NAMALWA (cell line): ENCODE data around the gene NTM.

Experiments used
- DNase-seq: peaks from one replicate; pipeline ENCODE4 v3.0.0-alpha.2; 2015; ENCODE audit warnings: low spot score

Gene NTM

DNA sequence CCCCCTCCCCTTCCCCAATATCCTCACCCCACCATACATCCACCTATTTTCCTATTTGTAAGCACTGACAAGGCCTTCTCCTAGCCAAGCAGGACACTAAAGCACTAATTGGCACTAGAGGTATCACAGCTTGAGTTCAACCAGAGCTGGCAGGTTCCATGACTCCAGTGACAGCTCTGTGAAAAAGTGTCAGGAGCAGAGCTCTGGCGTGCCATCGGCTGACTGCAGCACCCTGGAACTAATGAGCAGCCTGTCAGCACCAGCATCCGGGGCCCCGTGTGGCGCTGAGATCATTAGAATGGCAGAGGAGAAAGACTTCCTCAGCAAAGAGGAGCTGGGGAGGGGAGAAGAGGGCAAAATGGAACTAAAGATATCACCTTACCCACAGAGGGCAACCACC lies 847.4 kb downstream of the NTM start:
- no peak for DNase-seq

DNA sequence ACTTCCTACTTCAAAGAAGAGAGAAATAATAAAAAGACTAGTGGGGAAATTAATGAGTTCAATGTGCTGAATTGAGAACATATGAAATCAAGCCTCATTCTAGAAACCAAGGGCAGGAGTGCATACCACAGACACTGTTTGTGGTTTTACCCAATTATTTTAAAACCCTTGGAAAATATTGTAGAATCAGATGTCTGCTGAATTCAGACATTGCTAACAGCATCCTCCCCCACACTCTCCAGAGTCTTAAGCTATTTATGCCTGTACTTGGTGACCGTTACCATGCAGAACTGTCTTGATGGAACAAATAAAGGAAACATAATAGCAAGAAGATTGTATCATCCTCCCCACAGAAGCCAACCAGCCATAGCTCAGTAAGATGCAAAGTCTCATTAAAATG lies 850.1 kb downstream of the NTM start:
- DNase-seq = no peak

DNA sequence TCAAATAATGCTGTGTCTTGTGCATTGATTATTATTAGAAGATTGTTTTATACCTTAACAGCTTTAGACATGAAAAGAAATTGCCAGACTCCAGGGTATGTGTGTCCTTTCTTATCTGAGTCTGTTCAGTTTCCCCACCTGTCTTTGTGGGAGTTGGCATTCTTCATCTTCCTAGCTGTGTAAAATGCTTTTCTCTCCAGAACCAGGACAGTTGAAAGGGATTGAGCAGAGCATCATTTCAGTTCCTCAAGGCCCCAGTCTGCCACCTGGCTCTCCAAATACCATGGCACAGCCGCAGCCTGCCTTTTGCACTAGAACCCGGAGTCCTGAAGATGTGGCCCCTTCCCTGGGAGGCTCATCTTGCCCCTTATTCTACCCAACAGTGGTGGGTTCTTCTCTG lies 851.9 kb downstream of the NTM start:
- no peak for DNase-seq

DNA sequence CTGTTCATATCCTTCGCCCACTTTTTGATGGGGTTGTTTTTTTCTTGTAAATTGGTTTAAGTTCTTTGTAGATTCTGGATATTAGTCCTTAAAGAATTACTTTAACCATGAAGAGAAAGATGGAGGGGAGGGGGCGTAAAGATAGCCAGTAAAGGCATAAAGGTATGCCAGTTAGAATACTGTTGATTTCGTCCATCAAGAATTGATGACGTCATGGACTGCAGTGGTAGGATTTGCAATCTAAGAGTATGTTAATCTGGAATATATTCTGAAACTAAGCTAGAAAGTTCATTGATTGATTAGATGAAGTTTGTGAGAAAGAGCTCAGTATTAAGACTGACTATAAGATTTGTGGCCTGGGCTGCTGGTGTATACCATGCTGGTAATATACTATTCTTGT lies 856.1 kb downstream of the NTM start:
- no peak for DNase-seq

DNA sequence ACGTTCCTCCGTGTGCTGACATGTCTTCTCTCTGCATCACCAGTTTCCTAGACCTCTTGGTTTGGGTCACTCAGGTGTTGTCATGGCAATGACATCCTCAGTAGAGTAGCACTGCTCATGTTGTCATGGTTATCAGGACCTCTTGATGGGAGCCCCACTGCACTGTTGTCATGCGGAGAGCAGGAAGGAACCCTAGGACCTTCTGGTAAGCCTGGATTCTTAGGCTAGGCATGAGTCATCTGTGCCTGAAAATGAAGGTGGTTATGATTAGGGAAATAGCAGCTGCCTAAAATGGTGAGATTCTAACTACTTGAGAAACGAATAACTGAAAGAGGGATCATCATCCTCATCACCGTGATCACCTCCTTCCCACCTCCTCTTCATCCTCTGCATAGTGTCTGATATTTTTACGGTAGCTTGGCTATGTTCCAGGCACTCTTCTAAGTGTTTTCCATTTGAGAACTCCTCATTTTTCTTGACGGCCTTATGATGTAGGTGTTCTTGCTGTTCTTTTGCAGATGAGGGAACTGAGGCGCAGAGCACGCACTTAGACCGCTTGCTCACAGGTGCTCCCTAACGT lies 858.4 kb downstream of the NTM start:
- DNase-seq = no peak

DNA sequence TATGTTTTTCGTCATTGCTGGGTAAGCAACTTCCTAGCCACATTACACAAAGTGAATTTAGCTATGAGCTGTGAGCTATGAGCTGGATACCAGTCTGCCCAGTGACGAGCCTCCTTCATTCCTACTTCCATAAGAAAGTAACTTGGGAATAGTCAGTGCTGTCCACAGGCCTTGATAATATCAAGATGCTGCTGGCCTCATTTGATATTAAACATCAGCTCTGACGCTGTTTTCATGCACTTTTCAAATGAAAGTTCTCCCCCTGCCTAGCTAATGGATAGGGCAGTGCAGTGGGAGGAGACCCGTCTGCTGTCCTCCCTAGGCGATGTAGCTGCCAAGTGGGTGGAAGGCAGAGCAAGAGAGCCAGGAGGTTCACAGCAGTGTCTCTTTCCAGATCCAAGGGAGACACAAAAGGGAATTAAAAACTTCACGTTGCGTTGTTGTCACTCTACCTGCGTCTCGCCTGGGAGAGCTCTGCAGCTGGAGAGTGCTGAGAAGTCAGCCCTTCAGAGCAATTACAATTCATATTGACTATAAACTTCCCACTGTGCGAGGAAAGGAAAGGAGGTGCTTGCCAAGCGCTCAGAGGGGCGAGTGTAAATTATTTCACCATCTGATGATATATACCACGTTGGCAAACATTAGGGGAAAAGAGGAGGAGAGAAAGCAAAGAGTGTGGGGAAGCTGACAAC lies 861.4 kb downstream of the NTM start:
- DNase-seq = no peak

DNA sequence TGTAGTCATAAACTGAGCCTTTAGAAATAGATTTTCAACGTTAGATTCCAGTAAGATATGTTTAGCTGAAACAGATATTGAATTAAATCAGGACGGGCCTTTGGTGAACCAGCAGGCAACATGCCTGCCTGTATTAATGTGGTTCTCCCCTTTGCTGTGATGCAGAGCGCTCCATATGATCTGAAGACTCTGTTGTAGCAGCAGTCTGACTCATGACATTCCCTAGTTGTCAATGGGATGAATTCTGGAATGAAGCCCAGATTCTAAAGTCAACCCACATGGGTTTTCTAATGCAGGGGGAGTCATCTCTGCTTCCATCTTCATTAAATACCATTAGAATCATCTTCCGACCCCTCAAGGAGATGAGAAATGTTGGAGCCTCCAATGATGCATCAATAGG lies 864.5 kb downstream of the NTM start:
- no peak for DNase-seq

DNA sequence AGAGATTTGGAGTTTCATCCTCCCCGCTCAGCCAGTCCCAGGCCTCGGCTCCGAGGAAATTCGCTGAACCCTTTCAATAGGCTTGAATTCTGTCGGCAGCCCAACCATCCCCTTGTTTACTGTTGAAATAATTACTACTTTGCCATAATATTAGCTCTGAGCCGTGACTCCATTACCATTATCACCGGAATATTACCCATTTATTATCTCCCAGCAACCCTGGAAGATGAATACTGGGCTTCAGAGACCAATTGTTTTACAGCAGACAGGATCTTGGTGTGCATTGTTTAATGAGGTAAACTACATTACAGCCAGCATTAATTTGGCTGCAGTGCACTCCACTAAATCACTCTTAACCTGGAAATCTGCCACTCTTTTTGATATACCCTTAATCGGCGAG lies 867.4 kb downstream of the NTM start:
- DNase-seq = no peak

DNA sequence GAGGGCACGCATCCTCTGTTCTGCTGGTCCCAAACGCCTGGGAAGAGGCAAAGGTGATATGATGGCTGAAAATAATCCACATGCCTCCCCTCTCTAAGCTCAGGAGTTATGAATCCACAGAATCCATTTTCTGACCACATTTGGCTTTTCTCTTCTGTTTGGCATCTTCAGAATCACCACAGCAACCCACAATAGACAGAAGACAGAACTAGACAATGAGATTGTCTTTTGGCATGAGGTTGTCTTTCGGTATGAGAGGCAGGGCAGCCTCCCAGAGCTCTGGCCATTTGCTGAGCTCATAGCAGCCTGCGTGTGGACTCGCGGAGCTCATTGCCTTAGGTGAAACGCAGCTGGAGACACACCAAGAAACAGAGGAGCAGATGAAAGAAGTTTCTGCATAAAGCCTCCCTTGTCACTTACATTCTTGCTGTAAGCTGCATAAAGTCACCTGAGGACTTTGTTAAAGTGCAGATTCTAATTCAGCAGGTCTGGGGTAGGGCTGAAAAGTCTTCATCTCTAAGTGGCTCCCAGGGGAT lies 868.0 kb downstream of the NTM start:
- no peak for DNase-seq

DNA sequence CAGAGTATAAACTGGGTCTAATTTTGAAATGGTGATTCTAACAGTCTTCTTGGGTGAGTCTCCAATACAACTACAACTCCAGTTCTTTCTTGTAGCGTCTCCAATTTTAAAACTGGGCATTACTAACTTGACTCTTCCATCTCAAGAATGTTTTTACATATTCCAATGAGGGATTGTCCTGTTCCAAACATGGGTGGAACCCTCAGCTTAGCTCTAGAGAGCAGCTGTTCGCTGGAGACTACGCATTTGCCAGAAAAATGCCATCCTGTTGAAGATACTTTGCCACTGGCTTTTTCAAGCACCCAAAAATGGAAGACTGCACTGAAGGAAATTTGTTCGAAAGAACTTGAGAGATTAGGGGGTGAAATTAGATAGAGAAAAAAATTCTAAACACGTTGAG lies 870.0 kb downstream of the NTM start:
- no peak for DNase-seq

DNA sequence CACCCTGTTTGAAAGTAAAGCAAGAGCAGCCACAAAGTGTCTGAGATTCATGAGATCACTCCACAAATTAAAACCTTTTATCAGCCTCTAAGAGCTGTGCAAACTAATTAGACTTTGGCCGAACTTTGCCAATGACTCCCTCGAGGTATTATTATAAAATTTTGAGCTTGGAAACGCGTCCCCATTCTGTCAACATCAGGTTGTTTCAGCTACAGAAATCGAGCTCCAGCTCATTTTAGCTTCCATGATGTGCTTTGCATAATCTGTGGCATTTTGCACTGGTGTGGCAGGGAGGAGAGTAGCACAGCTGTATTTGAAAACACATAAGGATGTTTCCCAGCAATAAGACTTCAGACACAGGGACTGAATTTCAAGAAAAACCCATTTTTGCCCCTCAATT lies 872.2 kb downstream of the NTM start:
- no peak for DNase-seq

DNA sequence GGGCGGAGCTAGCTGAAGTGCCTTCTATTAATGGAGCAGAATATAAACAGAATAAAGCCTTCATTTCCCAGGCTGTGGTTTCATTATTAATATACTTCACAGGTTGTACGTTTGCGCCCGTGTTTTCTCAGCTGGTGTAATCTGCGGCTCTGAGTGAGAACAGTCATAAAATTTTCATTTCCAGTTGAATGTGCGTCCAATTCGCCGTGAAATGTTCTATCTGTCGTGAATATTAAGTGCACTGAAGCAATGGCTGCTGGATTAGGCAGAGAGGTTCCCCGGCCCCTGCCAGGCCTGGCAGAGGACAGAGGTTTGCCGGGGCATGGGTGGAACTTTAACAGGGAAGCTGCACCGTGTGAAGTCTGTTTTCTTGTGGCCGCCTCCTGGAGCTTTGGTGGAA lies 874.4 kb downstream of the NTM start:
- no peak for DNase-seq

DNA sequence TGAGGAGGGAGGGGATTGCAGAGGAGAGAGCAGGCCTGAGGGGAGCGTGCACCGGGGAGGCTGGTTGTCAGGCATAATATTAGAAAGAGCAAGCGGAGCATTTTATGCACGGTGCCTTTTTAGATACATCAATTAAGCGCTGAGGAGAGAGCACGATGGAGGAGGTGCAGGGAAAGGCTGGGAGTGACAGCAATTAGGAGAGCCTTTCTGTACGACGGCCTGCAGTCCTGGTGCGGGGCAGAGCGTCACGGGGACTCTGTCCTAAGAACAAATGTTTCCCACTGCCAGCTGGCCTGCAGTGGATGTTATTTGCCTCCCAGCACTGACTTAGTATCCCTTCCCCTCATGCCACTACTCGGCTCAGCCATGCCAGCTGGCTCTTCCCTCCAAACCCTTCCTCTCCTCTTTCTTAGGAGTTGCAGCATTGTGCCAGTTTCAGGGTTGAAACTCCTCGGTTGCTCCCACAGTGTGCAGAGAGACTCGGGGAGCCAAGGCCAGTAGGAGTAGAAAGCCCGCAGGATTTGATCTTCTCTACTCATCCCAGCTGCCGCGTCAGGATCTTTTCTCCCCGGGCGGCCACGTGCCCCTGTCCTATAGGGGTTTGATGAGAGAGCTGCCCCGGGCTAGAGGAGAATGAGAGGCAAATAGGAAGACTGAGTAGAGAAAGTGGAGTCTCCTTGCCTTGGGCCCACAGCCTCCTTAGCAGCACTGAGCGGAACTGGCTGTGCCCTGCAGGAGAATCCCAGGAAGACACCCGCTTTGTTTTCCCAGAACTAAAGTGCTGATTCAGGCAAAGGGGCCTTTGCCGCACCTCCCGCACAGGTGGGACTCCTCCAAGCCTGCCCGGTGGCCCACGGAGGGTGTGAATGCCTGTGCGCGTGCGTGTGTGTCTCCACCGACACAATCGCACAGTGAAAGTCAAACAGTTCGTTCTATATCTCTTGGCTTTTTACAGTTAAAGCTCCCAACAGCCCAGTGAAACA lies 875.3 kb downstream of the NTM start:
- no peak for DNase-seq

DNA sequence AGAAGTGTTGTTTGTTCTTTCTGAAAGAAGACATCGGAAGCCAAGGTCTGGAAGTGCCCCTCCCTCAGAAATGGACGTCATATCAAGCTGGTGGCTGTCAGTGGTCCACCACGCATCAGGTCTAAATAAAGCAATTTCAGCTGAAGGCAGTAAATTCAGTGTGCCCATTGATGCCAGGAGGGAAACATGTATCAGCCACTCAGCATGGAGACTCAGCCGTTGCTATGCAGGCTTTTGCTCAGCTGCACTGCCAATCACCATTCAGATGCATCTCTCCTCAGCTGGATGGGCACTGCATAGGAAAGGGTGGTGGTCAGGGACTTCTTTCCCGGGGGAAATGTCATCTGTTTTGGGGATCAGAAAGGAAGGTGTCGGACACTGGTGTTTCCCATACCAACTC lies 878.2 kb downstream of the NTM start:
- DNase-seq = no peak

DNA sequence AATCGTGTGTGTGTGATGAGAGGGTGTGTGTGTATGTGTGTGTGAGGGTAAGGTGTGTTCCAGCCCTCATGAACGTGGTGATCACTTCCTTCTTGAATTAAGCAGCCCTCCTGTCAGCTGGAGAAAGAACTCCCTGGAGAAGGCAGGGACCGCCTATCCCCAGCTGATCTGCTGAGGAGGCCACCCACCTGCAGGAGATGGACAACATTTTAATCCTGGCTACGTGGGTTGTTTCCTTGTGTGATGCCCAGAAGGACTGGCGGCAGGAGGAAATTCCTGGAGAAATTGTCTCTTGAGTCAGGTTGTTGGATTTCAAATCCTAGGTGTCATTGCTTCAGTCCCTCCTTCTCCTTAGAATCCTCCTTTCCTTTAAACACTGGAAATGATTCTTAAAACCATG lies 878.8 kb downstream of the NTM start:
- no peak for DNase-seq

DNA sequence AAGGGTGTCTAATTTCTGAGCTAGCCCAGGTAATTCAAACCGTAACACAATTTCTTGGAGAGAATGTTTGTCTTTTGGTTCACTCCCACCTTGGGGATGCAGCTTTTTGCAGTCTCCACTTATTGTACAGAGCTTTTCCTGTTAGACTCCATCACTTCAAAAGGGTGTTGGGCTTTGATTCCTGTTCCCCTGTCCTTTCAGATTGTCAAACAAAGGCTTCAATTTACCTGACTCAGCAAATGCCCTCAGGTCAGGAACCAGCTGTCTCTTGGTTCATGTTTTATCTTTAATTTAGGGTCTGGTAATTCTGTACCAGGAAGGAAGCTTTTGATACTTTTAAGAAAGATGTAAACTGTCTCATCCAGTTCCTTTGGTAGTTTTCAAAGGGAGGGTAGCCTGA lies 880.6 kb downstream of the NTM start:
- no peak for DNase-seq

DNA sequence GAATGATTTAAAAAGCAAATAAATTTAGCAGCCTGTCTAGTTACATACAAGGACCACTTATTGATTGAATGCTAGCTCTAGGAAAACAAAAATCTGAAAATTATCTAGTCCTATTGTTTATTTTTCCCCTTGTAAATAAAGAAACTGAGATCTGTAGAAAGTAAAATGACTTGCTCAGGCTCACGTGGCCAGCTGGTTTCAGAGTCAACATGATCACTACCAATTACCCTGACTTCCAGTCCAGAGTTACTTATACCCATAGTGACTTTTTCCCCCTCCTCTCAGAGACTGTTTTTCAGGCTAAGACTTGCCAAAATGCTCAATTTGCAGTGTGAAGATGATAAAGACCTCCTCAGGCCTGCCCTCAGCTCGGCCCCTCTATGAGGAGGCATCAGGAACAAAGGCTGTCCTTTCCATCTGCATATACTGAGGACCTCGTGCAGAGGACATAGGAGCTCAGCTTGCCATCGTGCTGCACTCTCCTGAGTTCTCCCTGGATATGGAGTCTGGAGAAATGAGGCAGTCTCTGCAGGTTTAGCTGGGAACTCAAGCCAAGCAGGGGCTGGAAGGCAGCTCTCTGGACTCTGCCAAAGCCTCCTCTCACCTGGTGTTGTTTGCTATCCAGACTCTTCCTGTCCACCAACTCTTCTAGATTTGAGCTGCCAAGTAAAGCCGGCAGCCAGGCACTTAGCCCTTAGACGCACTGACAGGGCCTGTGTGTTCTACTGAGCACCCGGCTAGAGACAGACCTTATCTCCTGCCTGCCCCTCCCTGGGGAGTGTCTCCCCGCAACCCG lies 883.3 kb downstream of the NTM start:
- no peak for DNase-seq

DNA sequence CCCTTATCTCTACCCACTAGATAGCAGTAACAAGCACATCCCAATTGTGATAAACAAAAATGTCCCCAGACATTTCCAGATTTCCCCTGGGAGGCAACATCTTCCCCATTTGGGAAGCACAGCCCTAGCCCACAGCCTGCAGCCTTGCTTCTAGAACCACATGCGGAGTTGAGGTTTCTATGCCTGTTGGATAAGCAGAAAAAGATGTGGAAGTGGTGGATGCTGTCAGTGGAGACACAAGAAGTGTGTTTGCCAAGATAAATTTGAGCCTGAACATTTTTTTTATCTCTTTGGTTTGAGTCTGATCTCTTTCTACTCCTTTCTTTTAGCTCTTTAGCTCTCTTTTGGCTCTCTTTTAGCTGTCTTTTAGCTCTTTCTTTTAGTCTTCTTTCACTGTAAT lies 884.5 kb downstream of the NTM start:
- DNase-seq = no peak

DNA sequence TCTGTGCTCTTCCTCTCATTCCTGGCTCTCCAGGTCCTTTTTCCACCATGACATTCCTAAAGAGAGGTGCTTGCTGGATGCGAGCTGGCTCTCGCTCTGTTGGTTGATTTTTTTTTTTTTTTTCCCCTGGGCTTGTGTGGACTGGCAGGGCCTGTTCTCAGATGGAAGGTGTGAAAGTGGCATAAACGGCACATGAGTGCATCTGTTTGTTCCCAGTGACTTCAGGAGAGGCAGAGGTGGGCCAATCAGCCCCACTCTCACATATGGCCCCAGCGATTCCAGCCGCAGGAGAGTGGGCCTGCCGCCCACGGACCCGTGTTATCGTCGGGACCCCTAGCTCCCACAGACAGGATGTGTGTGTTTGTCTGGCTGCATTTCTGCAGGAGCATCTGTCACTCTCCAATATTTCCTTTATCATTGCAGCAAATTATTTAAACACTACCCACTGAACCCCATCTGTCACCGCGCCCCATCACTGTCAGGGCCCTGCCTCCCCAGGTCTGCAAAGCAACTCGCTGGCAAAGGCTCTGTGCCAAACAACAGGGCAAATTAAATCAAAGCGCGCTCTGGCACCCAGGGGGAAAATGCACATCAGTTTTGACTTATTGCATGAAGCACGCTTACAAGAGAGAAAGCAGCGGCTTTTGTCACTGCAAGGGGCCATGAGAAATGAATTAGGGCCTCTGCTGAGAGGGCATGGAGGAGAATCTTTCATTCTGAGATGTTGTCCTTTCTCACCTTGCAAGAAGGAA lies 886.3 kb downstream of the NTM start:
- no peak for DNase-seq

DNA sequence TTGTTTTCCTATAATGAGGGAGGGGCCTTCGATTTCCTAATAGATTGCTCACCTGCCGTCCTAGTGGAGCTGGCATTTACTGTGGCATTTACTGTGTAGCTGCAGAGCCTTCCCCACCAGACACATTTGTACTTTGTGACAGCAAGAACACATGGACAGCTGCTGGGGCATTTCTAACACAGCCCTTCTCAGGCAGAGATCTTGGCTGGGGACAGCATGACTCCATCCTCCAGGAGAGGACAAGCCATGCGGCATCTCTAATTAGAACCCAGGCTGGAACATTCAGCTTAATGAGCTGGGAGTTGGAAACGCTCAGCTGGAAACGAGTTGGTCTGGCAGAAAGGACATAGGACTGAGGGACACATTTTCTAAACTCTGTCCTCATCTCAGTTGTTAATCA lies 887.5 kb downstream of the NTM start:
- no peak for DNase-seq

DNA sequence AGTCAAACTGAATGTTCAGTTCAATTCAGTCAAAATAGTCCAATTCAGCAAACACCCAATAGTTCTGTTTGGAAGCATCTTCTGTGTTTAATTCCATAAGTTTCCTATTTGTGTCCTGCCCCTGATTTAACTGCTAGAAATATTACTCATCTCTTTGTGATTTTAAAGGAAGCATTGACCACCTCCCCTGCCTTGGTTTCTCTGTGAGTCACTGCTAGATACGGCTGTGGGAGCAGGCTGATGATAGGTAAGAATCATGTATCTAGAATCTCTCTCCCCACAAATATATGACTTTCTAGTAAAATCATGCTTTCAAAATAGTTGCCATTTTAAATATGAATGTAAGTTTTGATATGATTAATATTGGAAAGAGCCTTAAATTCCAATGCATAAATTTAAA lies 888.5 kb downstream of the NTM start:
- no peak for DNase-seq
